ENCODE measurements around the gene TP53I13. TPM values are rescaled to one million over a fixed set of nuclear protein-coding genes. Genes with fewer than 3 reads are reported as not detected.
A peak's percentile ranks its signal among the peaks of the same experiment; 100 is the strongest.
"Not testable (repeated sequence)": the region's sequence is repeated elsewhere in the genome, so short reads cannot be mapped to it uniquely, and the experiment has no call there.

The TP53I13 gene
- total RNA-seq, 6 experiments from 2014 or later = 16.8 to 52.4 (median 38.4) TPM

- TF ChIP-seq POLR2A (IDR thresholded peaks at IDR 0.05) = no peak
- TF ChIP-seq CTCF (IDR thresholded peaks at IDR 0.05) = peak in 1 of 4 donors; percentile 9
- ATAC-seq = peak; percentile 93 to 97 (median 94)
Measured at GRCh38 chr17:29555840-29556239, 12.7 kb upstream of the TP53I13 start.

GRCh38 chr17:29557085-29557738 is 11.3 kb upstream of the TP53I13 start:
- peaks cover 0 to 47% (median 14%) of the 10 kb centered on the region in 4 donors for H3K4me1 ChIP-seq
- intact Hi-C loops (cut with DNase I) = no loop called here
- TF ChIP-seq POLR2A (IDR thresholded peaks at IDR 0.05) = no peak
- no peak for TF ChIP-seq CTCF (IDR thresholded peaks at IDR 0.05)
- H3K36me3 ChIP-seq = peaks cover 0 to 11% (median 5%) of the 10 kb centered on the region in 4 donors
- DNase-seq = peak in 1 of 3 donors; percentile 66
- no peaks in the 10 kb centered on the region for H3K9me3 ChIP-seq
- H3K4me3 ChIP-seq = no peak overlapping the region
- no peak overlapping the region for H3K27ac ChIP-seq
- peak; percentile 57 to 72 (median 64) for ATAC-seq
- WGBS (ENCODE audit: insufficient coverage, low coverage, low lambda C conversion rate, missing lambda C conversion rate) = no CpG with 5 or more reads among the region's 1 CpG
- H3K27me3 ChIP-seq = no peaks in the 10 kb centered on the region

More at GRCh38 chr17:29555840-29556239, 12.7 kb upstream of the TP53I13 start:
- no peaks in the 10 kb centered on the region for H3K27me3 ChIP-seq
- H3K9me3 ChIP-seq = no peaks in the 10 kb centered on the region
- H3K4me1 ChIP-seq = peaks cover 0 to 33% (median 14%) of the 10 kb centered on the region in 4 donors
- no peaks in the 10 kb centered on the region for H3K36me3 ChIP-seq
- no peak overlapping the region for H3K4me3 ChIP-seq
- 12% methylated on average over 3 of the region's 3 CpGs for WGBS (ENCODE audit: insufficient coverage, low coverage, low lambda C conversion rate, missing lambda C conversion rate)
- H3K27ac ChIP-seq = peak overlapping the region in 2 of 3 donors; percentile 6 to 43
- intact Hi-C loops (cut with DNase I) = no loop called here
- peak in 1 of 3 donors; percentile 82 for DNase-seq

- Histone ChIP-seq H3K36me3 (peaks cover 0 to 16% (median 8%) of the 10 kb centered on the region in 4 donors), H3K4me1 (peaks cover 0 to 48% (median 14%) of the 10 kb centered on the region in 4 donors), H3K27me3 (no peaks in the 10 kb centered on the region), H3K4me3 (no peak overlapping the region), H3K9me3 (no peaks in the 10 kb centered on the region), H3K27ac (no peak overlapping the region)
- intact Hi-C loops (cut with DNase I) = no loop called here
- ATAC-seq (no peak), DNase-seq (no peak)
- TF ChIP-seq CTCF (IDR thresholded peaks at IDR 0.05) (no peak), POLR2A (IDR thresholded peaks at IDR 0.05) (no peak)
Measured at GRCh38 chr17:29557739-29558116, 10.8 kb upstream of the TP53I13 start.

- DNase-seq; H3K4me3 ChIP-seq; H3K9me3 ChIP-seq; ATAC-seq; intact Hi-C loops (cut with DNase I); H3K27me3 ChIP-seq; H3K27ac ChIP-seq: not testable (repeated sequence)
- H3K36me3 ChIP-seq = peaks cover 0 to 18% (median 8%) of the 10 kb centered on the region in 4 donors
- 79% methylated on average over 3 of the region's 5 CpGs for WGBS (ENCODE audit: insufficient coverage, low coverage, low lambda C conversion rate, missing lambda C conversion rate)
- H3K4me1 ChIP-seq = peaks cover 0 to 48% (median 14%) of the 10 kb centered on the region in 4 donors
Measured at GRCh38 chr17:29558139-29558538, 10.4 kb upstream of the TP53I13 start.

GRCh38 chr17:29559640-29560039 is 8.9 kb upstream of the TP53I13 start:
- 88% methylated on average over 1 of the region's 2 CpGs for WGBS (ENCODE audit: insufficient coverage, low coverage, low lambda C conversion rate, missing lambda C conversion rate)
- no peak overlapping the region for H3K4me3 ChIP-seq
- H3K27ac ChIP-seq = no peak overlapping the region
- TF ChIP-seq POLR2A (IDR thresholded peaks at IDR 0.05) (no peak), CTCF (IDR thresholded peaks at IDR 0.05) (no peak)
- H3K4me1 ChIP-seq = peaks cover 0 to 57% (median 14%) of the 10 kb centered on the region in 4 donors
- no peaks in the 10 kb centered on the region for H3K9me3 ChIP-seq
- no peak for ATAC-seq
- peaks cover 0 to 18% (median 8%) of the 10 kb centered on the region in 4 donors for H3K36me3 ChIP-seq
- no peaks in the 10 kb centered on the region for H3K27me3 ChIP-seq
- DNase-seq = no peak
- intact Hi-C loops (cut with DNase I) = no loop called here

Data from right lobe of liver (tissue), 6 donors.